Activated T-cell treated with anti-CD3 and anti-CD28 coated beads, Interleukin-2, amount 50 U/mL, for 72 hours (primary cell): ENCODE data around the gene MRPL34. TPM values are rescaled to one million over a fixed set of nuclear protein-coding genes. Genes with fewer than 3 reads are reported as not detected.
"Not testable (repeated sequence)": the region's sequence is repeated elsewhere in the genome, so short reads cannot be mapped to it uniquely, and the experiment has no call there.

Experiments used
- ATAC-seq, 2 donors: fragments of 150-1000 bp; cut with Tn5 transposase; replicated peaks in 1 of 2; 2 replicates each; pipeline ENCODE4 v1.10.0; 2021; ENCODE audit warnings: moderate library complexity in 2 of 2, mild to moderate bottlenecking in 1 of 2
- DNase-seq, 2 donors: peaks; one replicate each; pipeline ENCODE4 v3.0.0; 2021 to 2022; ENCODE audit warnings: mixed read lengths in 1 of 2
- H3K27ac Mint-ChIP-seq: one replicate; pipeline ENCODE4 v1.8.0; 2022; ENCODE audit warnings: mild to moderate bottlenecking, moderate library complexity, mixed read lengths
- H3K27me3 Mint-ChIP-seq: one replicate; pipeline ENCODE4 v1.8.0; 2022; ENCODE audit warnings: low read depth, mixed read lengths
- H3K36me3 Mint-ChIP-seq, 2 donors: one replicate each; pipeline ENCODE4 v1.8.0; 2022; ENCODE audit warnings: mixed read lengths in 2 of 2, mild to moderate bottlenecking in 1 of 2; ENCODE audit not compliant: insufficient read depth in 2 of 2
- H3K4me1 Mint-ChIP-seq: one replicate; pipeline ENCODE4 v1.8.0; 2022; ENCODE audit warnings: low read depth, mixed read lengths
- H3K4me3 Mint-ChIP-seq, 2 donors: one replicate each; pipeline ENCODE4 v1.8.0; 2022; ENCODE audit warnings: mild to moderate bottlenecking in 2 of 2, mixed read lengths in 2 of 2, moderate library complexity in 2 of 2
- H3K9me3 Mint-ChIP-seq, 2 donors: one replicate each; pipeline ENCODE4 v1.8.0; 2022; ENCODE audit warnings: mixed read lengths in 2 of 2
- total RNA-seq, 2 donors: library from RNA; stranded (reverse); gene quantifications; one replicate each; pipeline ENCODE4 v1.2.3, GENCODE V29; 2022

MRPL34 gene
- total RNA-seq, 2 donors from 2014 or later = 75.0 to 75.8 TPM

DNA sequence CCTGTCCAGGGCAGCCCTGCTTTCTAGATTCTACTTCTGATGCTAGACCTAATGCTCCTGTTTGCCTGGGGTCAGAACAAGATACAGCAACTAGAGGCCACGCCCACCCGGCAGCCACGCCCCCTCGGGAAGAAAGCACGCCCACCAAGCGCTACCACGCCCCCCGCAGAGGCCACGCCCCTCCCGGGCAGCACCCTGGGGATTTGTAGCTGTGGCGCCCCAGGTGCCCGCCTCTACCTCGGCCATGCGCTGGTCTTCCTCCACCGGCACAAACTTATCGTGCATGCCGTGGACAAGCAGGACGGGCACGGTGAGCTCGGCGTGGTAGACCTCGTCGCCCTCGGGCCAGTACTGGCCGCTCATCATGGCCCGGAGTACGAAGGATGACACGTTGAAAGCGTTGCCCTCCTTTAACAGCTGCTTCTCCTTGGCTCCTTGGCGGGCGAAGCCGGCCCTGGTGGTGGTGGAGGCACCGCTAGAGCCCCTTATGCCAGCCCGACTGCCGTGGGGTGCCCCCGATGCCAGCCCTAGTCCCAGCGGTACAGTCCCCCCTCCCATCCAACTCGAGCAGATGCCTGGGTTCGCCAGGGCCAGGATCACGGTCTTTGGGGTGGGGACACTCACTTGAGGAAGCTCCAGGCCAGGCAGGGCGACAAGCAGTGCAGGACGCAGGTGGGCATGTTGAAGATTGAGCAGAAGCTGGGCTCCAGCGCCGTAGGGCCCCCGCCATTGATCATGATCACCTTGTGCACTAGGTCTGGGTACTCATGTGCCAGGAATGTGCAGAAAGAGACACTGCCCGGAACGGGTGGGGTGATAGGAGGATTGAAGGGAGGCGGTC is 11.4 kb upstream of the MRPL34 start:
- Mint-ChIP-seq H3K9me3 (no peaks in the 10 kb centered on the region), H3K4me3 (no peak overlapping the region), H3K36me3 (peaks cover 0 to 3% of the 10 kb centered on the region in 2 donors), H3K27me3 (no peaks in the 10 kb centered on the region), H3K27ac (no peak overlapping the region), H3K4me1 (peaks cover 23% of the 10 kb centered on the region)
- ATAC-seq = no peak
- DNase-seq = peak; percentile 69 to 79

DNA sequence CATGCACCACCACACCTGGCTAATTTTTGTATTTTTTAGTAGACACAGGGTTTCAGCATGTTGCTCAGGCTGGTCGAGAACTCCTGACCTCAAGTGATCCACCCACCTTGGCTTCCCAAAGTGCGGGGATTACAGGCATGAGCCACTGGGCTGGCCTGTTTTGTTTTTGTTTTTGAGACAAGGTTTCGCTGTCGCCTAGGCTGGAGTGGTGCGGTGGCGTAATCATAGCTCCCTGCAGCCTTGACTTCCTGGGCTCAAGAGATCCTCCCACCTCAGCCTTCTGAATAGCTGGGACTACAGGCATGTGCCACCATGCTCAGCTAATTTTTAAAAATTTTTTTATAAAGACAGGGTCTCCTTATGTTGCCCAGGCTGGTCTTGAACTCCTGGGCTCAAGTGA is 10.1 kb upstream of the MRPL34 start:
- H3K36me3 Mint-ChIP-seq, ATAC-seq, H3K27me3 Mint-ChIP-seq, H3K27ac Mint-ChIP-seq, DNase-seq, H3K9me3 Mint-ChIP-seq, H3K4me3 Mint-ChIP-seq: not testable (repeated sequence)
- peaks cover 23% of the 10 kb centered on the region for H3K4me1 Mint-ChIP-seq

- Mint-ChIP-seq H3K36me3 (peaks cover 0 to 3% of the 10 kb centered on the region in 2 donors), H3K27ac (peak overlapping the region; percentile 60), H3K4me3 (no peak overlapping the region), H3K27me3 (no peaks in the 10 kb centered on the region), H3K4me1 (peaks cover 23% of the 10 kb centered on the region), H3K9me3 (no peaks in the 10 kb centered on the region)
- no peak for ATAC-seq
- DNase-seq = no peak
Measured at GRCh38 chr19:17296273-17296672, 9.4 kb upstream of the MRPL34 start.

- H3K27ac Mint-ChIP-seq = no peak overlapping the region
Measured at GRCh38 chr19:17296976-17297375, 8.7 kb upstream of the MRPL34 start.

DNA sequence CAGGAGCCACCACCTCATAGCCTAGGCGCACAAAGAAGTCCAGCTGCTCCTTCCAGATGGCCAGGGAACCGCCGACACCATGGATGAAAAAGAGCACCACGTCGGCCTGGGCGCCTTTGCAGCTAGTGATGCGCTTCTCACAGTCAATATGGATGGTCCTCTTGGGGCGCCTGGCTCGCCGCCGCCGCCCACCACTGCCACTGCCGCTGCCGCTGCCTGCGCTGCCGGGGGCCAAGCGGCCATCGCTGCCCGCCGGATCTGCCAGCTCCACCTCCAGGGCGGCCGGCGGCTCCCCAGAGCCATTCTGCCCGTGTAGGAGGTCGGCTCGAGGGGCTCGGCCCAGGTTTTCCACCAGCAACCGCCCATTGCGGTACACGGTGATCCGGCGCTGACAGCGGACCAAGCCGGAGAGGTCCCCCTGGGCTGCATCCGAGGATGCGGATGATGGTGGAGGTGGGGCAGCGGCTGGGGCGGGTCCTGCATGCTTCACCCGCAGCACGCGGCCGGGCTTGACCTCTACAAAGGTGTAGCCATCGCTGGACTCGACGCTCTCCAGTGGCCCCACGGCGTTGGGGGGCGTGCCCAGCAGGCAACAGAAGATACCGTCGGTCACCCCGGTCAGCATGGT is 4.6 kb upstream of the MRPL34 start:
- no peak overlapping the region for H3K27ac Mint-ChIP-seq
- H3K36me3 Mint-ChIP-seq = peaks cover 0 to 3% of the 10 kb centered on the region in 2 donors
- no peak overlapping the region for H3K4me3 Mint-ChIP-seq
- DNase-seq = no peak
- no peaks in the 10 kb centered on the region for H3K27me3 Mint-ChIP-seq
- H3K9me3 Mint-ChIP-seq = no peaks in the 10 kb centered on the region
- no peak for ATAC-seq
- peaks cover 31% of the 10 kb centered on the region for H3K4me1 Mint-ChIP-seq

More at GRCh38 chr19:17296976-17297375, 8.7 kb upstream of the MRPL34 start:
- ATAC-seq (no peak), DNase-seq (no peak)
- Mint-ChIP-seq H3K4me3 (no peak overlapping the region), H3K4me1 (peaks cover 21% of the 10 kb centered on the region), H3K36me3 (peaks cover 0 to 3% of the 10 kb centered on the region in 2 donors), H3K9me3 (no peaks in the 10 kb centered on the region), H3K27me3 (no peaks in the 10 kb centered on the region)

GRCh38 chr19:17302391-17303166 is 3.1 kb upstream of the MRPL34 start:
- no peaks in the 10 kb centered on the region for H3K27me3 Mint-ChIP-seq
- no peak for DNase-seq
- ATAC-seq = peak in 1 of 2 donors; percentile 2
- H3K9me3 Mint-ChIP-seq = no peaks in the 10 kb centered on the region
- H3K36me3 Mint-ChIP-seq = peaks cover 0 to 3% of the 10 kb centered on the region in 2 donors
- peak overlapping the region; percentile 78 to 80 for H3K4me3 Mint-ChIP-seq
- H3K4me1 Mint-ChIP-seq = peaks cover 37% of the 10 kb centered on the region
- no peak overlapping the region for H3K27ac Mint-ChIP-seq

DNA sequence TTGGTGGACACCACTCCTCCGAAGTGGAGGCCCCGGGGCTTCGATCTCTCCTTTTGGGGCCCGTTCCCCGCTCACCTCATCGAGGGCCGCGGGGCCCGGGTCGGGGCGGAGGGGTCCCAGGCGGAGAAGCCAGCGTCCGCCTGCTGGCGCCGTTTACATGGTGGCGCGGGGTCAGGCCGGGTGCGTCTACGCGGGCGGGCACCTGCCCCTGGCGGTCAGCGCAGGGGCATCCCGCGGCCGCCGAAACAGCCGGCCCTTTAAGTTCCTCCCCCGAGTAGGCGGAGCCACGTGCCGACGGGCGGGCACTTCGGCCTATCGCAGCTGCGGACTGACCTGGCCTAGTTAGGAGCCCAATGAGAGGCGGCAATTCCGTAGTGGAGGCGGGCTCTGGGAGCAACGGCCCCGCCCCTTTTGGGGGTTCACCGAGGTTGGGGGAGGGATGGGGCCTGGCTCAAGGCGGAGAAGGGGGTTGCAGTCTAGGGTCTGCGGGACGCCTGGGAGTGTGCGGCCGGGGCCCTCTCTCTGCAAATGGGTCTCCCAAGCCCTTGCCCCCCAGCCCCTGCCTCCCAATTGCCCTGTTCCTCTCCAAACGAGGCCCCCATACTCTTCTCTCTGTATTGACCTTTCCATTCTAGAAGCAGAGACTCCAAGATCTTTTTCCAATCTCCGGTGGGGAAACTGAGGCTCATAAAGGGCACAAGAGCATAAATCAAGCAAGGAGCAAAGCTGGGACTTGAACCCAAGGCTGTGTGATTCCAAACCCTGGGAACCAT is 2.3 kb upstream of the MRPL34 start, which contains the start of gene ABHD8:
Gene ABHD8, minus strand, starts transcription at position 259 of the 773 bp plus-strand sequence. CDS start 1,809 bp downstream, outside the sequence.
- no peaks in the 10 kb centered on the region for H3K36me3 Mint-ChIP-seq

GRCh38 chr19:17303940-17304267 is 1.8 kb upstream of the MRPL34 start:
- no peaks in the 10 kb centered on the region for H3K36me3 Mint-ChIP-seq
- H3K4me1 Mint-ChIP-seq = peaks cover 45% of the 10 kb centered on the region
- H3K4me3 Mint-ChIP-seq = peak overlapping the region; percentile 78 to 80
- H3K27ac Mint-ChIP-seq = no peak overlapping the region
- H3K27me3 Mint-ChIP-seq = no peaks in the 10 kb centered on the region
- no peaks in the 10 kb centered on the region for H3K9me3 Mint-ChIP-seq
- no peak for DNase-seq
- no peak for ATAC-seq

More for the DNA sequence above, 2.3 kb upstream of the MRPL34 start, which contains the start of gene ABHD8:
- Mint-ChIP-seq H3K9me3 (no peaks in the 10 kb centered on the region), H3K27ac (no peak within 1 kb of the TSS), H3K4me1 (peaks cover 43% of the 10 kb centered on the region), H3K27me3 (no peaks in the 10 kb centered on the region), H3K4me3 (peak within 1 kb of the TSS; percentile 78 to 94)
- peak; percentile 73 to 76 for ATAC-seq
- DNase-seq = peak; percentile 97 to 98

DNA sequence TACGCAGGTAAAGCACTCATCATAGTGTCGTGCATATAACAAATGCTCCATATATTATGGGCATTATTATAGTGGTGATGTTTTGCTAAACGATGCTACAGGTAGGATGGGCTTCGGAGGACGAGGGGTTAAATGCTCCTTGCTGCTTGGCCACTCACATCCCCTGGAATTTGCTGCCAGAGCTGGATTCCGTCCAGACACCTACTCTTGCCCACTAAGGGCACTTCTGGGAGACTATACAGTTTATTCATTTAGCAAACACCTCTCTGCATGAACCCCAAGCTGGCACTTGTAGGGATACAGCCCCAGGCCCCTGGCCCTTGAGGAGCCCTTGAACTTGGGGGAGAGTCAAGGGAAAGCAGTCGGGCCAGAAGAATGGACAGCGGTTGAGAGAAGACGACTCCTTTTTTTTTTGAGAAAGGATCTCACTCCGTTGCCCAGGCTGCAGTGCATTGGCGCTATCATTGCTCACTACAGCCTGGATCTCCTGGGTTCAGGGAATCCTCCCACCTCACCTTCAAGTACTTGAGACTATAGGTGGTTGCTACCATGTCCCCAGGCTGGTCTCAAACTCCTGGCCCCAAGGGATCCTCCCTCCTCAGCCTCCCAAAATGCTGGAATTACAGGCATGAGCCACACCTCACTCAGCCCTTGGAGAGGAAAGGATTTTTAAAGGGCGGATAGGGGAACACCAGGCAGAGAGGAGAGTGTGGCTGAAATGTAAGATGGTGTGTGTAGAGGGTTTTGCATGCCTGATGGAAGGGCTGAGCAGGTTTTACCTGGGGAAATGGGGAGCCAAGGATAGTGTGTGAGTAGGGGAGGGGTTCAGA is 1.1 kb upstream of the MRPL34 start:
- H3K36me3 Mint-ChIP-seq = no peaks in the 10 kb centered on the region
- H3K9me3 Mint-ChIP-seq = no peaks in the 10 kb centered on the region
- peaks cover 47% of the 10 kb centered on the region for H3K4me1 Mint-ChIP-seq
- H3K4me3 Mint-ChIP-seq = peak overlapping the region; percentile 86 to 94
- ATAC-seq (no peak), DNase-seq (no peak)
- no peaks in the 10 kb centered on the region for H3K27me3 Mint-ChIP-seq
- peak overlapping the region; percentile 5 for H3K27ac Mint-ChIP-seq

GRCh38 chr19:17305216-17305516 is 506 bp upstream of the MRPL34 start:
- H3K27me3 Mint-ChIP-seq = no peaks in the 10 kb centered on the region
- peaks cover 0 to 1% of the 10 kb centered on the region in 2 donors for H3K36me3 Mint-ChIP-seq
- peak overlapping the region; percentile 57 for H3K27ac Mint-ChIP-seq
- H3K4me1 Mint-ChIP-seq = peaks cover 49% of the 10 kb centered on the region
- H3K4me3 Mint-ChIP-seq = peak overlapping the region; percentile 86 to 94
- ATAC-seq (no peak), DNase-seq (no peak)
- no peaks in the 10 kb centered on the region for H3K9me3 Mint-ChIP-seq

DNA sequence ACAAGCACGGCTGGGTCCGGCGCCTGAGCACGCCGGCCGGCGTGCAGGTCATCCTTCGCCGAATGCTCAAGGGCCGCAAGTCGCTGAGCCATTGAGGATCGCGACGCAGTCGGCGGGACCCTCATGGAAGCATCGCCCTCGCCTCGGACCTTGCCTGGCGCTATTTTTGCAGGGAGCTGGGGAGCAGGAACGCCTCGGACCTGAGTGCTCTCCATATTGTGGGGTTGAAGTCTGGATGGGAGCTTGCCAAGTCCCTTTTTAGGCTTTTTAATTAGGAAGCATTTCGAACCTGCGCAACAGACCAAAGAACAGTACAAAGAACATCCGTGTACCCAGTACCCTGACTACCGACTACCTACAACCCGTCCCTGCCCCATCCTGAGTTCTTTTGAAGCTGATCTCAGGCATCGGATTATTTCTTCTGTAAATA is 628 bp downstream of the MRPL34 start:
- ATAC-seq = no peak
- Mint-ChIP-seq H3K27ac (peak overlapping the region; percentile 77), H3K9me3 (no peaks in the 10 kb centered on the region), H3K4me1 (peaks cover 59% of the 10 kb centered on the region), H3K4me3 (peak overlapping the region; percentile 86 to 94), H3K36me3 (peaks cover 0 to 1% of the 10 kb centered on the region in 2 donors), H3K27me3 (no peaks in the 10 kb centered on the region)
- no peak for DNase-seq

DNA sequence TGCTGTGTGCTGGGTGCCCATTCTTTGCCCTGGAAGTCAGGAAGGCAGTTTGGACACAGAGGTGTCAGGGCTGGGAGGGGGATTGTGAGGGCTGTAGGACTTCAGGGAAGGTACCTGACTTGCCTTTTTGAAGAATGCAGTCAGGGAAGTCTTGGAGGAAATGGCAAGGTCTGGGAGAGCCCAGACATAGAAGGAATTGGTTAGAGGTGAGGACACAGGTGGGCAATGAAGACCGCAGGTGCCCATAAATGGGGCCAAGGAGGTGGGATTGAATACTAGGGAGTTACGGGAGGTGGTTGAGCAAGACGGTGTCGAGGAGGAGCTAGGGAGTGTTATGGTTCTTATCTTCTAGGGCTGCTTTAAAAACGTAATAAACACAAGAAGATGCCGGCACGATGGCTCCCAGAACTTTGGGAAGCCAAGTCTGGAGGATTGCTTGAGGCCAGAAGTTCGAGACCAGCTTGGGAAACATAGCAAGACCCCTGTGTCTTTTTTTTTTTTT is 2.3 kb downstream of the MRPL34 start:
- DNase-seq = no peak
- ATAC-seq = no peak
- H3K36me3 Mint-ChIP-seq = peaks cover 0 to 1% of the 10 kb centered on the region in 2 donors
- no peaks in the 10 kb centered on the region for H3K9me3 Mint-ChIP-seq
- no peak overlapping the region for H3K27ac Mint-ChIP-seq
- H3K4me3 Mint-ChIP-seq = peak overlapping the region; percentile 8 to 86
- H3K4me1 Mint-ChIP-seq = peaks cover 60% of the 10 kb centered on the region
- no peaks in the 10 kb centered on the region for H3K27me3 Mint-ChIP-seq
